HepG2 (cell line): ENCODE measurements around the gene LAPTM4A. TPM values are rescaled to one million over a fixed set of nuclear protein-coding genes. Genes with fewer than 3 reads are reported as not detected.
A peak's percentile ranks its signal among the peaks of the same experiment; 100 is the strongest.

Experiments
- ASH2L ChIP-seq: fragments of 300-600, 200-600 bp; sonication (generic); IDR thresholded peaks from 2 replicates; pipeline ENCODE4 v1.7.0; 2017; ENCODE audit warnings: low read depth, mild to moderate bottlenecking, moderate library complexity, mixed read lengths, low read length; ENCODE audit not compliant: insufficient read length
- ATF1 ChIP-seq: IDR thresholded peaks from 2 replicates; pipeline ENCODE4 v1.6.1; 2016; ENCODE audit warnings: mild to moderate bottlenecking, control low read depth
- FOXP4 ChIP-seq: sonication (generic); formaldehyde crosslinking; IDR thresholded peaks from 2 replicates; pipeline ENCODE4 v1.4.0; 2020; ENCODE audit warnings: missing genetic modification reagents
- GATAD2A ChIP-seq: IDR thresholded peaks from 2 replicates; pipeline ENCODE4 v1.6.1; 2016
- HIVEP1 ChIP-seq: sonication (generic); formaldehyde crosslinking; IDR thresholded peaks from 2 replicates; pipeline ENCODE4 v1.4.0; 2020; ENCODE audit warnings: mild to moderate bottlenecking, missing genetic modification reagents
- HNRNPUL1 ChIP-seq: fragments of 200-400 bp; formaldehyde crosslinking; IDR thresholded peaks from 2 replicates; pipeline ENCODE4 v1.6.1; 2017; ENCODE audit warnings: low read depth, mild to moderate bottlenecking, low read length, moderate library complexity
- KLF12 ChIP-seq: sonication (generic); formaldehyde crosslinking; IDR thresholded peaks from 2 replicates; pipeline ENCODE4 v1.4.0; 2020; ENCODE audit warnings: missing genetic modification reagents, borderline replicate concordance
- MAFK ChIP-seq, 2 experiments: IDR thresholded peaks in 1 of 2; conservative IDR thresholded peaks in 1 of 2; 2 replicates each; pipeline ENCODE4 v1.6.1; 2011; ENCODE audit warnings: improper control_type of control experiment in 2 of 2, low read length in 2 of 2
- MATR3 ChIP-seq: sonication (generic); formaldehyde crosslinking; IDR thresholded peaks from 2 replicates; pipeline ENCODE4 v1.4.0; 2020; ENCODE audit warnings: missing genetic modification reagents
- MIXL1 ChIP-seq: IDR thresholded peaks from 2 replicates; pipeline ENCODE4 v1.6.1; 2016
- NFATC3 ChIP-seq: sonication (generic); formaldehyde crosslinking; IDR thresholded peaks from 2 replicates; pipeline ENCODE4 v1.5.1; 2020; ENCODE audit warnings: mild to moderate bottlenecking, missing genetic modification reagents
- NPAS2 ChIP-seq: sonication (generic); formaldehyde crosslinking; IDR thresholded peaks from 2 replicates; pipeline ENCODE4 v1.8.0; 2022; ENCODE audit warnings: mild to moderate bottlenecking, missing genetic modification reagents, borderline replicate concordance
- NR2C2 ChIP-seq: sonication (generic); formaldehyde crosslinking; IDR thresholded peaks from 2 replicates; pipeline ENCODE4 v1.4.0; 2020; ENCODE audit warnings: missing genetic modification reagents, mild to moderate bottlenecking, moderate library complexity, borderline replicate concordance
- NR2F6 ChIP-seq, 2 experiments: IDR thresholded peaks; 2 replicates each; pipeline ENCODE4 v1.6.1; 2016; ENCODE audit warnings: antibody characterized with exemption in 1 of 2, mild to moderate bottlenecking in 1 of 2
- POGZ ChIP-seq: sonication (generic); formaldehyde crosslinking; IDR thresholded peaks from 2 replicates; pipeline ENCODE4 v1.4.0; 2020; ENCODE audit warnings: mild to moderate bottlenecking, missing genetic modification reagents
- SOX6 ChIP-seq, 2 experiments: fragments of 450-650 bp in 1 of 2; sonication (generic) in 1 of 2; formaldehyde crosslinking in 1 of 2; IDR thresholded peaks; 2 replicates each; pipeline versions ENCODE4 v1.4.0 to v1.6.1; 2017 to 2020; ENCODE audit warnings: antibody characterized with exemption in 1 of 2, mild to moderate bottlenecking in 1 of 2, missing genetic modification reagents in 1 of 2
- TAF1 ChIP-seq: sonication (generic); formaldehyde crosslinking; IDR thresholded peaks from 2 replicates; pipeline ENCODE4 v1.4.0; 2020; ENCODE audit warnings: missing genetic modification reagents
- ZBTB10 ChIP-seq: sonication (generic); formaldehyde crosslinking; IDR thresholded peaks from 2 replicates; pipeline ENCODE4 v1.4.0; 2020; ENCODE audit warnings: missing genetic modification reagents, borderline replicate concordance
- ZBTB43 ChIP-seq: sonication (generic); formaldehyde crosslinking; conservative IDR thresholded peaks from 2 replicates; pipeline ENCODE4 v1.4.0; 2020; ENCODE audit warnings: missing genetic modification reagents
- ZFP37 ChIP-seq: sonication (generic); formaldehyde crosslinking; IDR thresholded peaks from 2 replicates; pipeline ENCODE4 v1.4.0; 2020; ENCODE audit warnings: missing genetic modification reagents, borderline replicate concordance
- ZFX ChIP-seq: sonication (generic); formaldehyde crosslinking; IDR thresholded peaks from 2 replicates; pipeline ENCODE4 v1.4.0; 2020; ENCODE audit warnings: mild to moderate bottlenecking, low read depth, missing genetic modification reagents, moderate library complexity
- ZNF549 ChIP-seq: sonication (generic); formaldehyde crosslinking; IDR thresholded peaks from 2 replicates; pipeline ENCODE4 v1.5.0; 2020; ENCODE audit warnings: missing genetic modification reagents
- polyA plus RNA-seq, 8 experiments: library from polyadenylated mRNA; depleted of rRNA in 3 of 8; stranded (reverse) in 7 of 8; unstranded in 1 of 8; fragments of >200 nt; fragmentation: Illumina TruSeq in 4 of 8; extraction: Trizol in 4 of 8; gene quantifications; 2 replicates each; pipeline versions ENCODE4 v1.2.1 to v1.2.3, GENCODE V29; 2011 to 2016; ENCODE audit warnings: low read depth in 4 of 8, missing spikeins in 1 of 8, mixed read lengths in 1 of 8; ENCODE audit not compliant: insufficient read depth in 1 of 8
- total RNA-seq, 5 experiments: library from RNA; depleted of rRNA; stranded (reverse); fragments of >200 nt; fragmentation: Illumina TruSeq; extraction: Trizol; gene quantifications; 2 replicates each; pipeline ENCODE4 v1.2.3, GENCODE V29; 2016; ENCODE audit warnings: low read depth in 1 of 5

LAPTM4A gene
- total and polyA plus RNA-seq, 2 of the 13 experiments (the other 11 are each of a cell fraction or from before 2014, with no cell fraction given) = 116 to 558 TPM

GRCh38 chr2:20005067-20005627 is 46.3 kb downstream of the LAPTM4A start (continued):
- TF ChIP-seq ZBTB43 (CRISPR knock-in tag) = peak; percentile 96
- no peak for TF ChIP-seq HIVEP1 (CRISPR knock-in tag)
- TF ChIP-seq ATF1 (CRISPR knock-in tag) = peak; percentile 66
- no peak for TF ChIP-seq NR2C2 (CRISPR knock-in tag)
- no peak for TF ChIP-seq ASH2L
- peak; percentile 74 for TF ChIP-seq GATAD2A (CRISPR knock-in tag)
- TF ChIP-seq KLF12 (CRISPR knock-in tag) = no peak
- no peak for TF ChIP-seq MAFK (conservative IDR thresholded peaks at IDR 0.05 in 1 of 2, IDR thresholded peaks at IDR 0.05 in 1 of 2; ENCODE audit: low read length in 2 of 2)
- TF ChIP-seq FOXP4 (CRISPR knock-in tag) = peak; percentile 57; the same call in 1 of the 2 replicates
- TF ChIP-seq SOX6 (IDR thresholded peaks at IDR 0.05) = no peak
- TF ChIP-seq SOX6 (CRISPR knock-in tag; IDR thresholded peaks at IDR 0.05) = peak; percentile 71; the same call in 1 of the 2 replicates
- no peak for TF ChIP-seq NFATC3 (CRISPR knock-in tag)
- TF ChIP-seq MATR3 (CRISPR knock-in tag) = no peak
- no peak for TF ChIP-seq TAF1 (CRISPR knock-in tag)
- no peak for TF ChIP-seq ZBTB10 (CRISPR knock-in tag)
- TF ChIP-seq ZFP37 = no peak
- no peak; the same call in 1 of the 2 replicates for TF ChIP-seq POGZ
- TF ChIP-seq NPAS2 = no peak
- 0 out of 2 replicates have a peak, but pooled peaks have one; percentile 42 for TF ChIP-seq MIXL1
- no peak for TF ChIP-seq HNRNPUL1
- peak; percentile 38; the same call in 1 of the 2 replicates for TF ChIP-seq ZFX (CRISPR knock-in tag)
- TF ChIP-seq ZNF549 = no peak
- peak; percentile 39; the same call in 1 of the 2 replicates for TF ChIP-seq NR2F6 (IDR thresholded peaks at IDR 0.05)
- TF ChIP-seq NR2F6 (CRISPR knock-in tag; IDR thresholded peaks at IDR 0.05) = 0 out of 2 replicates have a peak, but pooled peaks have one; percentile 55
